ENCODE results near the gene ADRM1. TPM values are rescaled to one million over a fixed set of nuclear protein-coding genes. Genes with fewer than 3 reads are reported as not detected.

The ADRM1 gene
- total RNA-seq, 1 experiment from 2014 or later, result 173 TPM

- Histone ChIP-seq H3K4me1 (replicated peaks; ENCODE audit: insufficient read depth) (no peaks in the 10 kb centered on the region), H3F3A (ENCODE audit: insufficient read depth, low read depth) (peaks cover 9% of the 10 kb centered on the region; the same call in 1 of the 2 replicates), H3K9me3 (ENCODE audit: insufficient read depth, low read depth) (no peaks in the 10 kb centered on the region), H4K20me1 (ENCODE audit: insufficient read depth) (peaks cover 36% of the 10 kb centered on the region), H3K36me3 (ENCODE audit: low read depth) (peaks cover 37% of the 10 kb centered on the region), H3K27ac (no peak overlapping the region), H3K27me3 (ENCODE audit: insufficient read depth, low read depth) (no peaks in the 10 kb centered on the region), H3K79me2 (ENCODE audit: low read depth) (no peaks in the 10 kb centered on the region), H3K4me2 (no peak overlapping the region), H3K9me2 (ENCODE audit: insufficient read depth) (no peaks in the 10 kb centered on the region), H3K4me3 (no peak overlapping the region), H2AFZ (no peak overlapping the region)
- BruUV-seq (replicated peaks), result no TSS peak
- CTCF ChIA-PET, result interaction anchor here (0.6 kb wide), 1 partner anchor 97 kb away, joined by 3 read pairs; no protein-coding TSS in a partner anchor
- TF ChIP-seq CTCF (conservative IDR thresholded peaks at IDR 0.05) (no peak), EZH2 (IDR thresholded peaks at IDR 0.05; ENCODE audit: low read depth) (no peak)
- intact Hi-C loops (cut with micrococcal nuclease; ENCODE audit: unreplicated experiment), result no loop called here
- no peak for DNase-seq
- POLR2A ChIA-PET (ENCODE audit: unreplicated experiment), result no interaction called here
These were observed 18.3 kb upstream of the ADRM1 start for GRCh38 chr20:62284448-62284847.

GRCh38 chr20:62285151-62285550, 17.6 kb upstream of the ADRM1 start:
- Histone ChIP-seq H3K27ac (no peak overlapping the region), H3K79me2 (ENCODE audit: low read depth) (no peaks in the 10 kb centered on the region), H3K4me3 (no peak overlapping the region), H2AFZ (no peak overlapping the region), H3K9me2 (ENCODE audit: insufficient read depth) (no peaks in the 10 kb centered on the region), H3K4me2 (no peak overlapping the region), H3K9me3 (ENCODE audit: insufficient read depth, low read depth) (no peaks in the 10 kb centered on the region), H3K4me1 (replicated peaks; ENCODE audit: insufficient read depth) (no peaks in the 10 kb centered on the region), H3K36me3 (ENCODE audit: low read depth) (peaks cover 34% of the 10 kb centered on the region), H3F3A (ENCODE audit: insufficient read depth, low read depth) (peaks cover 9% of the 10 kb centered on the region; the same call in 1 of the 2 replicates), H4K20me1 (ENCODE audit: insufficient read depth) (peaks cover 31% of the 10 kb centered on the region), H3K27me3 (ENCODE audit: insufficient read depth, low read depth) (no peaks in the 10 kb centered on the region)
- DNase-seq, result no peak
- ChIA-PET CTCF (no interaction called here), POLR2A (ENCODE audit: unreplicated experiment) (interaction anchor here (0.7 kb wide), 1 partner anchor 12 kb away, joined by 3 read pairs; no protein-coding TSS in a partner anchor)
- TF ChIP-seq EZH2 (IDR thresholded peaks at IDR 0.05; ENCODE audit: low read depth) (no peak), CTCF (conservative IDR thresholded peaks at IDR 0.05) (no peak)
- no TSS peak for BruUV-seq (replicated peaks)
- intact Hi-C loops (cut with micrococcal nuclease; ENCODE audit: unreplicated experiment), result no loop called here

- ChIA-PET CTCF (no interaction called here), POLR2A (ENCODE audit: unreplicated experiment) (no interaction called here)
- Histone ChIP-seq H3K4me1 (replicated peaks; ENCODE audit: insufficient read depth) (no peaks in the 10 kb centered on the region), H3F3A (ENCODE audit: insufficient read depth, low read depth) (peaks cover 9% of the 10 kb centered on the region; the same call in 1 of the 2 replicates), H3K4me2 (no peak overlapping the region), H3K79me2 (ENCODE audit: low read depth) (no peaks in the 10 kb centered on the region), H3K9me2 (ENCODE audit: insufficient read depth) (no peaks in the 10 kb centered on the region), H4K20me1 (ENCODE audit: insufficient read depth) (peaks cover 31% of the 10 kb centered on the region), H3K27me3 (ENCODE audit: insufficient read depth, low read depth) (no peaks in the 10 kb centered on the region), H3K27ac (no peak overlapping the region), H2AFZ (no peak overlapping the region), H3K4me3 (no peak overlapping the region), H3K9me3 (ENCODE audit: insufficient read depth, low read depth) (no peaks in the 10 kb centered on the region), H3K36me3 (ENCODE audit: low read depth) (peaks cover 28% of the 10 kb centered on the region)
- intact Hi-C loops (cut with micrococcal nuclease; ENCODE audit: unreplicated experiment), result no loop called here
- TF ChIP-seq CTCF (conservative IDR thresholded peaks at IDR 0.05) (no peak), EZH2 (IDR thresholded peaks at IDR 0.05; ENCODE audit: low read depth) (no peak)
- no peak for DNase-seq
- no TSS peak for BruUV-seq (replicated peaks)
These were observed 17.1 kb upstream of the ADRM1 start for GRCh38 chr20:62285722-62286121.

Data from PC-9 (cell line).